SK-N-SH treated with all-trans-retinoic acid at 6 μM for 48 hours (cell line): ENCODE measurements around the gene SCN2A.
"Not testable (repeated sequence)": the region's sequence is repeated elsewhere in the genome, so short reads cannot be mapped to it uniquely, and the experiment has no call there.

ENCODE experiments used
- ATAC-seq: fragments of 200-7000 bp; cut with Tn5 transposase; 3 replicates; pipeline ENCODE4 v1.9.1; 2020; ENCODE audit warnings: mild to moderate bottlenecking, moderate library complexity
- ARNTL ChIP-seq: fragments of 450-650 bp; formaldehyde crosslinking; IDR thresholded peaks from 2 replicates; pipeline ENCODE4 v1.5.0; 2020; ENCODE audit warnings: low read depth, mild to moderate bottlenecking, moderate library complexity, borderline replicate concordance
- BACH2 ChIP-seq: fragments of 250-450 bp; sonication (Bioruptor Pico); IDR thresholded peaks from 2 replicates; pipeline ENCODE4 v1.9.0; 2021; ENCODE audit warnings: mild to moderate bottlenecking, borderline replicate concordance
- CSDC2 ChIP-seq: fragments of 250-450 bp; sonication (Bioruptor Pico); IDR thresholded peaks from 2 replicates; pipeline ENCODE4 v1.5.0; 2020; ENCODE audit warnings: mild to moderate bottlenecking, moderate library complexity
- ESRRG ChIP-seq: fragments of 250-450 bp; sonication (Bioruptor Pico); IDR thresholded peaks from 2 replicates; pipeline ENCODE4 v1.6.1; 2021; ENCODE audit warnings: mild to moderate bottlenecking
- GLIS3 ChIP-seq: fragments of 250-450 bp; sonication (Bioruptor Pico); IDR thresholded peaks from 2 replicates; pipeline ENCODE4 v1.5.0; 2020; ENCODE audit warnings: mild to moderate bottlenecking, moderate library complexity
- ISL1 ChIP-seq: fragments of 250-450 bp; sonication (Bioruptor Pico); IDR thresholded peaks from 2 replicates; pipeline ENCODE4 v2.1.2; 2022; ENCODE audit warnings: mild to moderate bottlenecking, moderate library complexity
- OSR1 ChIP-seq: fragments of 250-450 bp; sonication (Bioruptor Pico); IDR thresholded peaks from 2 replicates; pipeline ENCODE4 v1.8.0; 2022; ENCODE audit warnings: moderate library complexity, mild to moderate bottlenecking, inconsistent platforms
- PPARA ChIP-seq: fragments of 250-450 bp; sonication (Bioruptor Pico); IDR thresholded peaks from 2 replicates; pipeline ENCODE4 v1.5.0; 2020; ENCODE audit warnings: mild to moderate bottlenecking, borderline replicate concordance
- RARB ChIP-seq: fragments of 250-450 bp; sonication (Bioruptor Pico); IDR thresholded peaks from 2 replicates; pipeline ENCODE4 v1.8.0; 2021; ENCODE audit warnings: mild to moderate bottlenecking, moderate library complexity
- SNAI2 ChIP-seq: fragments of 250-450 bp; sonication (Bioruptor Pico); IDR thresholded peaks from 2 replicates; pipeline ENCODE4 v1.5.0; 2020; ENCODE audit warnings: mild to moderate bottlenecking, moderate library complexity
- TCF4 ChIP-seq: fragments of 250-450 bp; sonication (Bioruptor Pico); IDR thresholded peaks from 2 replicates; pipeline ENCODE4 v1.8.0; 2021; ENCODE audit warnings: mild to moderate bottlenecking, moderate library complexity, borderline replicate concordance
- TOX ChIP-seq: fragments of 250-450 bp; sonication (Bioruptor Pico); IDR thresholded peaks from 2 replicates; pipeline ENCODE4 v1.8.0; 2021; ENCODE audit warnings: mild to moderate bottlenecking, moderate library complexity, borderline replicate concordance
- ZFP30 ChIP-seq: fragments of 450-650 bp; formaldehyde crosslinking; IDR thresholded peaks from 2 replicates; pipeline ENCODE4 v1.5.0; 2022; ENCODE audit warnings: mild to moderate bottlenecking, moderate library complexity
- ZNF565 ChIP-seq: fragments of 450-650 bp; formaldehyde crosslinking; conservative IDR thresholded peaks from 2 replicates; pipeline ENCODE4 v1.5.0; 2020; ENCODE audit warnings: low read depth, mild to moderate bottlenecking, moderate library complexity
- ZNF70 ChIP-seq: fragments of 450-650 bp; formaldehyde crosslinking; IDR thresholded peaks from 2 replicates; pipeline ENCODE4 v1.5.0; 2020; ENCODE audit warnings: mild to moderate bottlenecking, moderate library complexity
- ZNF8 ChIP-seq: fragments of 450-650 bp; formaldehyde crosslinking; IDR thresholded peaks from 2 replicates; pipeline ENCODE4 v1.5.0; 2020; ENCODE audit warnings: mild to moderate bottlenecking, moderate library complexity
- TF ChIP-seq, protein P1 (sequence below): fragments of 250-450 bp; sonication (Bioruptor Pico); IDR thresholded peaks from 2 replicates; pipeline ENCODE4 v1.8.0; 2021; ENCODE audit warnings: low read depth, mild to moderate bottlenecking, moderate library complexity, borderline replicate concordance
- TF ChIP-seq, protein P2 (sequence below): fragments of 250-450 bp; sonication (Bioruptor Pico); IDR thresholded peaks from 2 replicates; pipeline ENCODE4 v1.8.0; 2020; ENCODE audit warnings: mild to moderate bottlenecking, moderate library complexity, borderline replicate concordance
- TF ChIP-seq, protein P3 (sequence below): fragments of 250-450 bp; sonication (Bioruptor Pico); IDR thresholded peaks from 2 replicates; pipeline ENCODE4 v1.5.0; 2020; ENCODE audit warnings: mild to moderate bottlenecking, moderate library complexity
- TF ChIP-seq, protein P4 (sequence below): fragments of 250-450 bp; sonication (Bioruptor Pico); IDR thresholded peaks from 2 replicates; pipeline ENCODE4 v1.5.1; 2020; ENCODE audit warnings: low read depth, mild to moderate bottlenecking, moderate library complexity

SCN2A gene

DNA sequence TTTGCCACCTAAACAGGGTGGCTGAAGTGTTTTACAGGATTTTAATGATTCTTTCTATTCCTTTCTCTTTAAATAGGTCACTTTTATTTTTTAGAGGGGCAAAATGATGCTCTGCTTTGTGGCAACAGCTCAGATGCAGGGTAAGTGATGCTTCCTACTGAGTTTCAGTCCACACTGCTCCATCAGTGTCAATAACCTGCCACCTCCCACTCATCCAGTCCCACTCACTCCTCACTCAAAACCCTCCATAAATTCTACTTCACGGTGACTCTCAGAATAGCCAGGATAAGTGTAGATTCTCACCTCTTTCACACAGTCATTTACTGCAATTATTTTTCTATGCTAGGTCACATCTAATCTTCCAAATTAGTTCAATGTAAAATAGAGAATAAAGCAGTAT, 72.7 kb downstream of the SCN2A start:
- ATAC-seq, result no peak
- TF ChIP-seq ZNF8 (no peak), TCF4 (CRISPR knock-in tag) (no peak), RARB (CRISPR knock-in tag) (no peak)
- TF ChIP-seq, protein P1, sequence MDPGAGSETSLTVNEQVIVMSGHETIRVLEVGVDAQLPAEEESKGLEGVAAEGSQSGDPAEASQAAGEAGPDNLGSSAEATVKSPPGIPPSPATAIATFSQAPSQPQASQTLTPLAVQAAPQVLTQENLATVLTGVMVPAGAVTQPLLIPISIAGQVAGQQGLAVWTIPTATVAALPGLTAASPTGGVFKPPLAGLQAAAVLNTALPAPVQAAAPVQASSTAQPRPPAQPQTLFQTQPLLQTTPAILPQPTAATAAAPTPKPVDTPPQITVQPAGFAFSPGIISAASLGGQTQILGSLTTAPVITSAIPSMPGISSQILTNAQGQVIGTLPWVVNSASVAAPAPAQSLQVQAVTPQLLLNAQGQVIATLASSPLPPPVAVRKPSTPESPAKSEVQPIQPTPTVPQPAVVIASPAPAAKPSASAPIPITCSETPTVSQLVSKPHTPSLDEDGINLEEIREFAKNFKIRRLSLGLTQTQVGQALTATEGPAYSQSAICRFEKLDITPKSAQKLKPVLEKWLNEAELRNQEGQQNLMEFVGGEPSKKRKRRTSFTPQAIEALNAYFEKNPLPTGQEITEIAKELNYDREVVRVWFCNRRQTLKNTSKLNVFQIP, result no peak

DNA sequence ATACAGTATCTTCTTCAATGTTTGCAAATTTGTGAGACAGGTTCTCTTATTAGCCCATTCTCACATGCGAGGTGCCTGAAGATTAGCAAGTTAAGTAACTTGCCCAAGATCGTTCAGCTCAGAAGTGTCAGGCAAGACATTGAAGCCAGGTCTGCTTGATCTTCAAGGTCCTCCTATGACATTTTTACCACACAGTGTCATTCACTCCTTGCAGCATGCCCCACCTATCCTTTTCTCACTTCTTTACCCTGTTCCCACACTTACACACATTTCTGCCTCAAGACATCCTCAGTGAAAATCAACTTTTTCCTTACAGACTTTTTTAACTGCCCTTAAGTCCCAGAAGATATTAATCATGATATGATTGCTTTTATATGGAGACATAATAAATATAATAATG, 73.8 kb downstream of the SCN2A start:
- no peak for ATAC-seq
- TF ChIP-seq ZNF565 (CRISPR knock-in tag), result no peak
- TF ChIP-seq, protein P2, sequence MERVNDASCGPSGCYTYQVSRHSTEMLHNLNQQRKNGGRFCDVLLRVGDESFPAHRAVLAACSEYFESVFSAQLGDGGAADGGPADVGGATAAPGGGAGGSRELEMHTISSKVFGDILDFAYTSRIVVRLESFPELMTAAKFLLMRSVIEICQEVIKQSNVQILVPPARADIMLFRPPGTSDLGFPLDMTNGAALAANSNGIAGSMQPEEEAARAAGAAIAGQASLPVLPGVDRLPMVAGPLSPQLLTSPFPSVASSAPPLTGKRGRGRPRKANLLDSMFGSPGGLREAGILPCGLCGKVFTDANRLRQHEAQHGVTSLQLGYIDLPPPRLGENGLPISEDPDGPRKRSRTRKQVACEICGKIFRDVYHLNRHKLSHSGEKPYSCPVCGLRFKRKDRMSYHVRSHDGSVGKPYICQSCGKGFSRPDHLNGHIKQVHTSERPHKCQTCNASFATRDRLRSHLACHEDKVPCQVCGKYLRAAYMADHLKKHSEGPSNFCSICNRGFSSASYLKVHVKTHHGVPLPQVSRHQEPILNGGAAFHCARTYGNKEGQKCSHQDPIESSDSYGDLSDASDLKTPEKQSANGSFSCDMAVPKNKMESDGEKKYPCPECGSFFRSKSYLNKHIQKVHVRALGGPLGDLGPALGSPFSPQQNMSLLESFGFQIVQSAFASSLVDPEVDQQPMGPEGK (CRISPR knock-in tag), result no peak
- TF ChIP-seq, all 23 proteins: peak for 0

DNA sequence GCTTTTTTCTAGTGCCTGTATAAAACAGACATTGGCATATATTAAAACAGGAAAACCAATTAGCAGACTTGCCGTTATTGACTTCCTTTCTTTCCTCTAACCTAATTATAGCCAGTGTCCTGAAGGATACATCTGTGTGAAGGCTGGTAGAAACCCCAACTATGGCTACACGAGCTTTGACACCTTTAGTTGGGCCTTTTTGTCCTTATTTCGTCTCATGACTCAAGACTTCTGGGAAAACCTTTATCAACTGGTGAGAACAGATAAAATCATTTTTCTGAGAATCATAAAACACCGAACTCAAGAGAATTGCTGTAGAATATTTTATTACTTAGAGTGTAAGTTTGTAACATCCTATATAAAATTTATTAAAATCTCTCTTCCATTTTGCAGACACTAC, 74.3 kb downstream of the SCN2A start:
- no peak for TF ChIP-seq TCF4 (CRISPR knock-in tag)
- TF ChIP-seq ZNF565 (CRISPR knock-in tag), result no peak
- TF ChIP-seq, protein P2 (CRISPR knock-in tag), result no peak
- TF ChIP-seq, protein P3, sequence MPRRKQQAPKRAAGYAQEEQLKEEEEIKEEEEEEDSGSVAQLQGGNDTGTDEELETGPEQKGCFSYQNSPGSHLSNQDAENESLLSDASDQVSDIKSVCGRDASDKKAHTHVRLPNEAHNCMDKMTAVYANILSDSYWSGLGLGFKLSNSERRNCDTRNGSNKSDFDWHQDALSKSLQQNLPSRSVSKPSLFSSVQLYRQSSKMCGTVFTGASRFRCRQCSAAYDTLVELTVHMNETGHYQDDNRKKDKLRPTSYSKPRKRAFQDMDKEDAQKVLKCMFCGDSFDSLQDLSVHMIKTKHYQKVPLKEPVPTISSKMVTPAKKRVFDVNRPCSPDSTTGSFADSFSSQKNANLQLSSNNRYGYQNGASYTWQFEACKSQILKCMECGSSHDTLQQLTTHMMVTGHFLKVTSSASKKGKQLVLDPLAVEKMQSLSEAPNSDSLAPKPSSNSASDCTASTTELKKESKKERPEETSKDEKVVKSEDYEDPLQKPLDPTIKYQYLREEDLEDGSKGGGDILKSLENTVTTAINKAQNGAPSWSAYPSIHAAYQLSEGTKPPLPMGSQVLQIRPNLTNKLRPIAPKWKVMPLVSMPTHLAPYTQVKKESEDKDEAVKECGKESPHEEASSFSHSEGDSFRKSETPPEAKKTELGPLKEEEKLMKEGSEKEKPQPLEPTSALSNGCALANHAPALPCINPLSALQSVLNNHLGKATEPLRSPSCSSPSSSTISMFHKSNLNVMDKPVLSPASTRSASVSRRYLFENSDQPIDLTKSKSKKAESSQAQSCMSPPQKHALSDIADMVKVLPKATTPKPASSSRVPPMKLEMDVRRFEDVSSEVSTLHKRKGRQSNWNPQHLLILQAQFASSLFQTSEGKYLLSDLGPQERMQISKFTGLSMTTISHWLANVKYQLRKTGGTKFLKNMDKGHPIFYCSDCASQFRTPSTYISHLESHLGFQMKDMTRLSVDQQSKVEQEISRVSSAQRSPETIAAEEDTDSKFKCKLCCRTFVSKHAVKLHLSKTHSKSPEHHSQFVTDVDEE (CRISPR knock-in tag), result no peak
- TF ChIP-seq ZNF8, result no peak
- no peak for ATAC-seq

DNA sequence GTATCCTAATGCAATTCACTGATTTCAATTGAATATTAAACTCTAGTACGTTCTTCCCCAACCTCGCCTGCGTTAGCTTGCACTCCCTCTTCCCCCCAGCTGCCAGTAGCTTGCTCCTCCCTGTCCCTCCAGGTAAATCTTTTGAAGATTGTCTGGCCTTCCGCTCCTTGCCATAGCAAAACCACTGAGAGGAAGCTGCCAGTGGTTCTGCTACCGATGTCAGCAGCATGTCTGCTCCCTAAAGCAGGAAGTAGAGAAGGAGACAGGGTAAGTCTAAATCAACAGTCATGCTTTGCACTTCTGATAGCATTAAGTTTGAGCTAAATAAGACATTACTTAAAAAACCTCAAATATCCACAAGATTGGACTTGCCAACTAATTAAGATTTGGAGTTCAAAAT, 89.1 kb downstream of the SCN2A start:
- ATAC-seq, result no peak
- TF ChIP-seq ZFP30 (CRISPR knock-in tag) (no peak), PPARA (CRISPR knock-in tag) (no peak), OSR1 (CRISPR knock-in tag) (no peak), CSDC2 (no peak), BACH2 (no peak), GLIS3 (CRISPR knock-in tag) (no peak), TOX (no peak), ZNF565 (CRISPR knock-in tag) (no peak), SNAI2 (CRISPR knock-in tag) (no peak), RARB (CRISPR knock-in tag) (no peak), ARNTL (CRISPR knock-in tag) (no peak), ESRRG (no peak), ISL1 (no peak), TCF4 (CRISPR knock-in tag) (no peak), ZNF8 (no peak), ZNF70 (CRISPR knock-in tag) (no peak)
- TF ChIP-seq, protein P2 (CRISPR knock-in tag), result no peak
- TF ChIP-seq, protein P4, sequence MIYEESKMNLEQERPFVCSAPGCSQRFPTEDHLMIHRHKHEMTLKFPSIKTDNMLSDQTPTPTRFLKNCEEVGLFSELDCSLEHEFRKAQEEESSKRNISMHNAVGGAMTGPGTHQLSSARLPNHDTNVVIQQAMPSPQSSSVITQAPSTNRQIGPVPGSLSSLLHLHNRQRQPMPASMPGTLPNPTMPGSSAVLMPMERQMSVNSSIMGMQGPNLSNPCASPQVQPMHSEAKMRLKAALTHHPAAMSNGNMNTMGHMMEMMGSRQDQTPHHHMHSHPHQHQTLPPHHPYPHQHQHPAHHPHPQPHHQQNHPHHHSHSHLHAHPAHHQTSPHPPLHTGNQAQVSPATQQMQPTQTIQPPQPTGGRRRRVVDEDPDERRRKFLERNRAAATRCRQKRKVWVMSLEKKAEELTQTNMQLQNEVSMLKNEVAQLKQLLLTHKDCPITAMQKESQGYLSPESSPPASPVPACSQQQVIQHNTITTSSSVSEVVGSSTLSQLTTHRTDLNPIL (CRISPR knock-in tag), result no peak
- TF ChIP-seq, protein P3 (CRISPR knock-in tag), result no peak
- TF ChIP-seq, all 23 proteins: peak for 0

DNA sequence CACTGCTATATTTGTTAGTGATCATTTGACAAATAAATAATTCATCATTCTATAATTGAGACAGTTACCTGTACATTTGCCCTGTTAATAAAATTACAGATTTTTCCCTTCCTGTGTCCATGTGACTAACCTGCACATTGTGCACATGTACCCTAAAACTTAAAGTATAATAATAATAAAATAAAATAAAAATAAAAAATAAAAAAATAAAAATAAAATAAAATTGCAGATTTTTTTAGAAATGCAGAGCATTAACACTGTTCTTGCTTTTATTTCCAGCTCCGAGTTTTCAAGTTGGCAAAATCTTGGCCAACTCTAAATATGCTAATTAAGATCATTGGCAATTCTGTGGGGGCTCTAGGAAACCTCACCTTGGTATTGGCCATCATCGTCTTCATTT, 105.1 kb downstream of the SCN2A start:
- not testable (repeated sequence) for ATAC-seq
